ENCODE data around the gene KRTAP10-9. TPM values are rescaled to one million over a fixed set of nuclear protein-coding genes. Genes with fewer than 3 reads are reported as not detected.

KRTAP10-9 gene
- polyA plus RNA-seq, 1 of the 3 experiments (the other 2 are of a cell fraction): not detected

- H3K4me2 ChIP-seq: no peak overlapping the region
- H2AFZ ChIP-seq (ENCODE audit: low read depth): no peak overlapping the region
- no peaks in the 10 kb centered on the region for H3K36me3 ChIP-seq (replicated peaks in 1 of 2; ENCODE audit: control insufficient read depth in 1 of 2, insufficient read depth in 2 of 2, low read length in 1 of 2)
- no peak overlapping the region for H3K4me3 ChIP-seq (ENCODE audit: low read depth in 2 of 2, low read length in 1 of 2)
- H3F3A ChIP-seq (replicated peaks; ENCODE audit: insufficient read depth): no peaks in the 10 kb centered on the region
- H3K27me3 ChIP-seq (ENCODE audit: insufficient read depth): peaks cover 48% of the 10 kb centered on the region
- H3K4me1 ChIP-seq (ENCODE audit: control insufficient read depth in 1 of 2, insufficient read depth in 2 of 2, low read depth in 1 of 2, low read length in 1 of 2): no peaks in the 10 kb centered on the region
- TF ChIP-seq IRF3 (IDR thresholded peaks at IDR 0.05; ENCODE audit: low read depth, low read length) (no peak), TAF1 (IDR thresholded peaks at IDR 0.05; ENCODE audit: borderline replicate concordance, low read depth, low read length) (no peak), ELF1 (IDR thresholded peaks at IDR 0.05) (no peak), GABPA (IDR thresholded peaks at IDR 0.05; ENCODE audit: low read depth) (no peak), CHD2 (IDR thresholded peaks at IDR 0.05; ENCODE audit: low read length, partially characterized antibody) (no peak), SMC3 (IDR thresholded peaks at IDR 0.05; ENCODE audit: low read depth, low read length) (no peak), RFX5 (IDR thresholded peaks at IDR 0.05; ENCODE audit: low read length) (no peak), EP300 (IDR thresholded peaks at IDR 0.05; ENCODE audit: borderline replicate concordance in 1 of 2, low read depth in 1 of 2, low read length in 1 of 2) (no peak), FOXJ3 (CRISPR knock-in tag; IDR thresholded peaks at IDR 0.05) (no peak), FOSL2 (IDR thresholded peaks at IDR 0.05; ENCODE audit: borderline replicate concordance, low read depth) (no peak), SIN3A (IDR thresholded peaks at IDR 0.05; ENCODE audit: borderline replicate concordance, low read depth, low read length) (no peak), JUND (IDR thresholded peaks at IDR 0.05) (no peak), RCOR1 (IDR thresholded peaks at IDR 0.05; ENCODE audit: low read length) (no peak)
- TF ChIP-seq, protein P1, sequence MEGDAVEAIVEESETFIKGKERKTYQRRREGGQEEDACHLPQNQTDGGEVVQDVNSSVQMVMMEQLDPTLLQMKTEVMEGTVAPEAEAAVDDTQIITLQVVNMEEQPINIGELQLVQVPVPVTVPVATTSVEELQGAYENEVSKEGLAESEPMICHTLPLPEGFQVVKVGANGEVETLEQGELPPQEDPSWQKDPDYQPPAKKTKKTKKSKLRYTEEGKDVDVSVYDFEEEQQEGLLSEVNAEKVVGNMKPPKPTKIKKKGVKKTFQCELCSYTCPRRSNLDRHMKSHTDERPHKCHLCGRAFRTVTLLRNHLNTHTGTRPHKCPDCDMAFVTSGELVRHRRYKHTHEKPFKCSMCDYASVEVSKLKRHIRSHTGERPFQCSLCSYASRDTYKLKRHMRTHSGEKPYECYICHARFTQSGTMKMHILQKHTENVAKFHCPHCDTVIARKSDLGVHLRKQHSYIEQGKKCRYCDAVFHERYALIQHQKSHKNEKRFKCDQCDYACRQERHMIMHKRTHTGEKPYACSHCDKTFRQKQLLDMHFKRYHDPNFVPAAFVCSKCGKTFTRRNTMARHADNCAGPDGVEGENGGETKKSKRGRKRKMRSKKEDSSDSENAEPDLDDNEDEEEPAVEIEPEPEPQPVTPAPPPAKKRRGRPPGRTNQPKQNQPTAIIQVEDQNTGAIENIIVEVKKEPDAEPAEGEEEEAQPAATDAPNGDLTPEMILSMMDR (IDR thresholded peaks at IDR 0.05): no peak
- TF ChIP-seq, protein P2, sequence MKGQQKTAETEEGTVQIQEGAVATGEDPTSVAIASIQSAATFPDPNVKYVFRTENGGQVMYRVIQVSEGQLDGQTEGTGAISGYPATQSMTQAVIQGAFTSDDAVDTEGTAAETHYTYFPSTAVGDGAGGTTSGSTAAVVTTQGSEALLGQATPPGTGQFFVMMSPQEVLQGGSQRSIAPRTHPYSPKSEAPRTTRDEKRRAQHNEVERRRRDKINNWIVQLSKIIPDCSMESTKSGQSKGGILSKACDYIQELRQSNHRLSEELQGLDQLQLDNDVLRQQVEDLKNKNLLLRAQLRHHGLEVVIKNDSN (IDR thresholded peaks at IDR 0.05; ENCODE audit: borderline replicate concordance, low read depth): no peak
- no peaks in the 10 kb centered on the region for H3K9me2 ChIP-seq
- no peak overlapping the region for H3K9ac ChIP-seq
- no peaks in the 10 kb centered on the region for H3K9me3 ChIP-seq
- CTCF ChIA-PET: no interaction called here
- no peak for DNase-seq
- POLR2A ChIA-PET: no interaction called here
- H3K27ac ChIP-seq (ENCODE audit: low read depth in 2 of 2, low read length in 1 of 2): no peak overlapping the region
- no peaks in the 10 kb centered on the region for H4K20me1 ChIP-seq (ENCODE audit: insufficient read depth)
- no peaks in the 10 kb centered on the region for H3K79me2 ChIP-seq (ENCODE audit: insufficient read depth)
- WGBS (ENCODE audit: low lambda C conversion rate): 51% methylated on average over 11 of the region's 13 CpGs
Observed at GRCh38 chr21:44677881-44678280, 51.0 kb downstream of the KRTAP10-9 start.

Other genes with a start within 250 kb of the KRTAP10-9 start
- gene LRRC3, start 171.6 kb upstream of the KRTAP10-9 start, polyA plus RNA-seq (2012; rRNA removed): 1.9 and 2.3 TPM in 2 replicates
- not detected in 2 replicates for gene KRTAP10-1, start 86.9 kb upstream of the KRTAP10-9 start, polyA plus RNA-seq (2012; rRNA removed)
- not detected in 2 replicates for gene KRTAP10-2, start 75.6 kb upstream of the KRTAP10-9 start, polyA plus RNA-seq (2012; rRNA removed)
- not detected in 2 replicates for gene KRTAP10-3, start 68.3 kb upstream of the KRTAP10-9 start, polyA plus RNA-seq (2012; rRNA removed)
- not detected in 2 replicates for gene KRTAP10-4, start 53.4 kb upstream of the KRTAP10-9 start, polyA plus RNA-seq (2012; rRNA removed)
- not detected in 2 replicates for gene KRTAP10-5, start 46.5 kb upstream of the KRTAP10-9 start, polyA plus RNA-seq (2012; rRNA removed)
- not detected in 2 replicates for gene KRTAP10-6, start 34.6 kb upstream of the KRTAP10-9 start, polyA plus RNA-seq (2012; rRNA removed)
- not detected in 2 replicates for gene KRTAP10-7, start 26.5 kb upstream of the KRTAP10-9 start, polyA plus RNA-seq (2012; rRNA removed)
- not detected in 2 replicates for gene KRTAP10-8, start 15.0 kb upstream of the KRTAP10-9 start, polyA plus RNA-seq (2012; rRNA removed)
- gene KRTAP10-10, start 10.3 kb downstream of the KRTAP10-9 start, polyA plus RNA-seq (2012; rRNA removed): not detected in 2 replicates
- gene KRTAP10-11, start 19.3 kb downstream of the KRTAP10-9 start, polyA plus RNA-seq (2012; rRNA removed): not detected in 2 replicates
- gene KRTAP12-4, start 27.6 kb downstream of the KRTAP10-9 start, polyA plus RNA-seq (2012; rRNA removed): not detected in 2 replicates
- not detected in 2 replicates for gene KRTAP12-3, start 30.8 kb downstream of the KRTAP10-9 start, polyA plus RNA-seq (2012; rRNA removed)
- gene KRTAP12-2, start 39.8 kb downstream of the KRTAP10-9 start, polyA plus RNA-seq (2012; rRNA removed): not detected in 2 replicates
- not detected in 2 replicates for gene KRTAP12-1, start 55.1 kb downstream of the KRTAP10-9 start, polyA plus RNA-seq (2012; rRNA removed)
- gene KRTAP10-12, start 70.1 kb downstream of the KRTAP10-9 start, polyA plus RNA-seq (2012; rRNA removed): not detected in 2 replicates
- gene TSPEAR, start 84.5 kb downstream of the KRTAP10-9 start, polyA plus RNA-seq (2012; rRNA removed): 0.03 and 0.08 TPM in 2 replicates
- 129 and 149 TPM in 2 replicates for gene UBE2G2, start 174.7 kb downstream of the KRTAP10-9 start, polyA plus RNA-seq (2012; rRNA removed)
- 89.0 and 125 TPM in 2 replicates for gene SUMO3, start 191.0 kb downstream of the KRTAP10-9 start, polyA plus RNA-seq (2012; rRNA removed)
- 171 and 196 TPM in 2 replicates for gene PTTG1IP, start 246.6 kb downstream of the KRTAP10-9 start, polyA plus RNA-seq (2012; rRNA removed)